MM.1S (cell line): ENCODE data around the gene ERC2.

Experiments used
- EZH2 ChIP-seq: fragments of 300-600 bp; sonication (generic); optimal IDR thresholded peaks from 2 replicates; pipeline ENCODE3; 2017; ENCODE audit warnings: low read depth, mild to moderate bottlenecking, antibody characterized with exemption, low read length, mixed read lengths
- EZH2phosphoT487 ChIP-seq: fragments of 300-600 bp; sonication (generic); IDR thresholded peaks from 2 replicates; pipeline ENCODE4 v1.6.1; 2018; ENCODE audit warnings: antibody characterized with exemption, low read length
- TF ChIP-seq, protein P1 (sequence below): fragments of 300-600 bp; sonication (generic); IDR thresholded peaks from 2 replicates; pipeline ENCODE4 v1.5.1; 2016; ENCODE audit warnings: antibody characterized with exemption, low read length, mixed read lengths

DNA sequence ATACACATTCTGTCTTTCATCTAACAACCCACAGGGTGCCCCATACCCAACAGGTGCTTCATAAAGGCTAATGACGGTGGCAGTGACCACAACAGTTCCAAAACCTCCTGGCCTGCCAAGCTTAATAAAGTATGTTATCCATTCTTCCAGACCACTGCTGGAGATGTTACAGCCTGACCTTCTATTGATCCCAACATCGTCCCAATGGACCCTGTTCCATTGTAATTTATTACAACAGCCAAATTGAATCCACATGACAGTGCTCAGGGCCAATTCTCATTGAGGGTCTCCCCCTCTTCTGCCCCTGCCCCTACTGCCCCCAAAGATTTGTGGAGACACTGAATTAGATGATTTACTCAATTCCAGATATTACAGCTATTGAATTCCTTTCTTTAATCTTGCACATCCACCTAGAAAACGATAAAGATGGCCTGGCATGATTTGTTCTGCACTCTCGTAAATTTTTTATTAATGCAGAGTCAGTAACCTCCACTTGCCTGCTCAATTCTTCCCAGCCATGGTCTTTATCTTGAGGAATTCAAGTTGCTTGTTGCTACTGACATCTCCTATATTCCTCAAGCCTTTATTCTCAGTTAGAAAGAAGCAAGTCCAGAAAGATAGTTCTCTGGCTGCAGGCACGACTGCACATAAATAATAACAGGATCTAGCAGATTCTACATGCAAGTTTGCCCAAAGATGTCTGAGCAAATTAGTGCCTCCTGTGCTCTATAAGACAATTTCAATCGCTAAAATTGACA, 407.6 kb downstream of the ERC2 start:
- TF ChIP-seq, protein P1, sequence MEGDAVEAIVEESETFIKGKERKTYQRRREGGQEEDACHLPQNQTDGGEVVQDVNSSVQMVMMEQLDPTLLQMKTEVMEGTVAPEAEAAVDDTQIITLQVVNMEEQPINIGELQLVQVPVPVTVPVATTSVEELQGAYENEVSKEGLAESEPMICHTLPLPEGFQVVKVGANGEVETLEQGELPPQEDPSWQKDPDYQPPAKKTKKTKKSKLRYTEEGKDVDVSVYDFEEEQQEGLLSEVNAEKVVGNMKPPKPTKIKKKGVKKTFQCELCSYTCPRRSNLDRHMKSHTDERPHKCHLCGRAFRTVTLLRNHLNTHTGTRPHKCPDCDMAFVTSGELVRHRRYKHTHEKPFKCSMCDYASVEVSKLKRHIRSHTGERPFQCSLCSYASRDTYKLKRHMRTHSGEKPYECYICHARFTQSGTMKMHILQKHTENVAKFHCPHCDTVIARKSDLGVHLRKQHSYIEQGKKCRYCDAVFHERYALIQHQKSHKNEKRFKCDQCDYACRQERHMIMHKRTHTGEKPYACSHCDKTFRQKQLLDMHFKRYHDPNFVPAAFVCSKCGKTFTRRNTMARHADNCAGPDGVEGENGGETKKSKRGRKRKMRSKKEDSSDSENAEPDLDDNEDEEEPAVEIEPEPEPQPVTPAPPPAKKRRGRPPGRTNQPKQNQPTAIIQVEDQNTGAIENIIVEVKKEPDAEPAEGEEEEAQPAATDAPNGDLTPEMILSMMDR, result no peak
- TF ChIP-seq EZH2, result no peak
- TF ChIP-seq EZH2phosphoT487, result no peak
